Stimulated activated CD4-positive, alpha-beta T cell treated with anti-CD3 and anti-CD28 coated beads, Interleukin-2, amount 100 ng/mL, for 4 hours (primary cell): Measurements from ENCODE around the gene SLC22A14.
"Not testable (repeated sequence)": the region's sequence is repeated elsewhere in the genome, so short reads cannot be mapped to it uniquely, and the experiment has no call there.

ENCODE experiments used
- DNase-seq: peaks from one replicate; pipeline ENCODE4 v3.0.0-alpha.2; 2020; ENCODE audit warnings: low read depth

Gene SLC22A14

GRCh38 chr3:38281895-38282686, at the start of gene SLC22A14:
SLC22A14 (plus strand) TSS chr3:38282294; CDS start chr3:38306027, 23,733 bp downstream.
- no peak for DNase-seq

GRCh38 chr3:38232701-38233100, 49.4 kb upstream of the SLC22A14 start:
- DNase-seq: no peak

GRCh38 chr3:38235466-38235865, 46.6 kb upstream of the SLC22A14 start:
- DNase-seq: no peak

GRCh38 chr3:38238416-38239008, 43.6 kb upstream of the SLC22A14 start:
- no peak for DNase-seq

GRCh38 chr3:38242812-38243211, 39.3 kb upstream of the SLC22A14 start:
- not testable (repeated sequence) for DNase-seq

GRCh38 chr3:38245930-38246329, 36.2 kb upstream of the SLC22A14 start:
- no peak for DNase-seq

- DNase-seq: no peak
Observed at GRCh38 chr3:38247366-38248035, 34.6 kb upstream of the SLC22A14 start.

- no peak for DNase-seq
Observed at GRCh38 chr3:38250198-38250597, 31.9 kb upstream of the SLC22A14 start.

GRCh38 chr3:38251197-38251596, 30.9 kb upstream of the SLC22A14 start:
- no peak for DNase-seq

- no peak for DNase-seq
Observed at GRCh38 chr3:38253704-38254103, 28.4 kb upstream of the SLC22A14 start.

- no peak for DNase-seq
Observed at GRCh38 chr3:38254872-38255271, 27.2 kb upstream of the SLC22A14 start.

GRCh38 chr3:38255627-38256026, 26.5 kb upstream of the SLC22A14 start:
- DNase-seq: no peak

GRCh38 chr3:38257583-38257982, 24.5 kb upstream of the SLC22A14 start:
- DNase-seq: no peak

- no peak for DNase-seq
Observed at GRCh38 chr3:38260474-38260873, 21.6 kb upstream of the SLC22A14 start.

- DNase-seq: no peak
Observed at GRCh38 chr3:38264353-38264771, 17.7 kb upstream of the SLC22A14 start.

- DNase-seq: no peak
Observed at GRCh38 chr3:38264779-38265178, 17.3 kb upstream of the SLC22A14 start.

GRCh38 chr3:38265604-38266307, 16.3 kb upstream of the SLC22A14 start, which contains the start of gene SLC22A13:
SLC22A13 (plus strand) TSS chr3:38265812; CDS start chr3:38265861, 49 bp downstream.
- DNase-seq: no peak

- DNase-seq: no peak
Observed at GRCh38 chr3:38266810-38267209, 15.3 kb upstream of the SLC22A14 start.

- no peak for DNase-seq
Observed at GRCh38 chr3:38267662-38268061, 14.4 kb upstream of the SLC22A14 start.

- DNase-seq: no peak
Observed at GRCh38 chr3:38268087-38268486, 14.0 kb upstream of the SLC22A14 start.

GRCh38 chr3:38268522-38268921, 13.6 kb upstream of the SLC22A14 start:
- no peak for DNase-seq

GRCh38 chr3:38270606-38271005, 11.5 kb upstream of the SLC22A14 start:
- no peak for DNase-seq
